Stimulated activated CD4-positive, alpha-beta T cell treated with anti-CD3 and anti-CD28 coated beads, Interleukin-15, amount 100 ng/mL, for 48 hours (primary cell): ENCODE measurements around the gene ATP10A.

ENCODE experiments used
- DNase-seq, 2 donors: peaks; one replicate each; pipeline ENCODE4 v3.0.0-alpha.2; 2020; ENCODE audit warnings: low read depth in 2 of 2

The ATP10A gene

DNA sequence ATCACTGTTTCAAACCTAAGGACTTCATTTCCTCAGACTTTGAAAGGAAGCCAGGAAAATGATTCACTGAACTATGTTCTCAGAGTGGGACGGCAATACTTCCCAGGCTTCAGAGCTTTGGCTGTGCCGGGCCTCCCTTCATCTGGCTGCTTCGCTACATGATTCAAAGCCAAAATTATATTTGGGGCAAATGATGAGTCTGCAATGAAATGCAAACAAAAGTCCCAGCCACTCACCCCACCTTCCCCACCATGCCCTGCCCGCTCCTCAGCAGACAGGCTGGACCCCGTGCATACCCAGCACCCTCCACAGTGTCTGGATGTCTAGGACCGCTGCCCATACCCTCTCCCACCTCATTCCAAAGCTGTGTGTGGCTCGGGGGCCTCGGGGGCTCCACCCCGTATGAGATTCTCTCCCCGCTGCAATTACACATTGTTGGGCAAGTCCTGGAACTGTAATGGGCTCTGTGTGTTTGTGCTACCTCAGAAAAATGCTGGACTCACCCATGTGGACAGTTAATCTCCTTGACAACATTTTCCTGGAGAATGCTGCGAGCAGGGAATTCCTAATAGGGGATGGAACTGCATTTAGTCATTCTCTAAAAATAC, 32.2 kb downstream of the ATP10A start:
- DNase-seq = no peak

DNA sequence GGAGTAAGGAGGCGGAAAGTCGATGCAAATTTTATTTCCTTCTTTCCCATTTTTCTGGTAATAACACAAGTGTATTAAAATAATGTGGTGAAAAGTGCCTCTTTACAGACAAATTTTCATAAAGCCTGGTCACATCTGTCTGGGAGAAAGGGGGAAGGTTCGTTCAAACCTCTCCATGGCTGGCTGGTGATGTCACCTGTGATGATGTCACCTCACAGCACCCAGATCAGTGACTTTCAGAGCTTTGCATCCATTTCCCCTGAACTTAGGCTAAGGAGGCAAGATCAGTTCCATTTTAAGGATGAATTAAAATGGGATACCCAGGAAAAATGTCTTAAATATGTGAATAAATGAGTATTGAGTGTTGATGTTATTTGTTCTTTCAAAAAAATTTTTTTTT, 34.1 kb downstream of the ATP10A start:
- no peak for DNase-seq

DNA sequence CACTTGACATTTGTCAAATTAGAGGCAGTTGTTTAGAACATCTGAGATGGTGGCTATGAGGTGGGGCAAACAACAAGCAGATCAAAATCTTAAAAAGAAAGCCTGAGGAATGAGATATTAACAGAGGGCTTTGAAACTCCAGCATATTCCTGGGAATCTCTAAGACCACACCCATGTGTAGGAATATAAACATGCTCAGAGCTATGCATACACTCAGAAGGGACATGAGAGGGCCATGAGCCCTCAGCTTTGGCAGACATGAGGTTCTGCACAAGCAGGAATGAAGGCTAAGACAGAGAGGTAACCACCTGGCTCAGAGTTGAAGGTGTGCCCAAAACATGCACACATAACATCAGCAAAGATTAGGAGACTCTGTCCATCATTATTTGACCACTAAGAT, 37.9 kb downstream of the ATP10A start:
- no peak for DNase-seq

DNA sequence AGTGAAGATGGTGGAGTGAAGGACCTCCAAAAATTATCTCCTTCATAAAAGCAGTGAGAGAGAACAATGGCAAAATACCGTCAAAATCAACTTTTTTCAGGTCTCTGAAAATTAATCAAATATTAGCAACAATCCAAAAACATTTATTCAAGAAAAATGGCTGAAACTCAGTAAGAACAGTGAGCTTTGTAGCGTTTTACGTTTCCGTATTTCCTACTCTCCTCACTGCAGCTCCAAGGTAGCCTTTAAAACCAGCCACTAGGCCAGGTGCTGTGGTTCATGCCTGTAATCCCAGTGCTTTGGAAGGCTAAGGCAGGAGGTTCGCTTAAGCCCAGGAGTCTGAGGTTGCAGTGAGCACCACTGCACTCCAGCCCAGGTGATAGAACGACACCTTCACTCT, 38.5 kb downstream of the ATP10A start:
- DNase-seq = no peak

DNA sequence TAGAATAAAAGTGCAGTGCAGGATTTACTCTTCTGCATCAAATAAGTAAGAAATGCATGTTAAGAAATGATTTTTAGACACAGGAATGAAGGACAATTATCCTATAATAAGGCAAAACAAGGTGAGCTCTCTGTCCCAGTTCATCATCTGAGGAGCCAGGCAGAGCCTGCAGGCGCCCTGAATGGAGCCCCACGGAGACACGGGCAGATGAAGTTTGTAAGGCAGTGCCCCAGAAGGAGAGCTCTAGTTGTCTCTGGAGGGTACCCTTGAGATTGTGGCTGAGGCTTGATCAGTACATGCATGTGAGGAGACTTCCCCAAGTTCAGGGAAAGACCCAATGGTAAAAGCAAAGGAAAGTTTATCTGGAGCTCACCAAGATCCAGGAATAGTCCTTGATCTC, 50.3 kb downstream of the ATP10A start:
- DNase-seq = no peak

DNA sequence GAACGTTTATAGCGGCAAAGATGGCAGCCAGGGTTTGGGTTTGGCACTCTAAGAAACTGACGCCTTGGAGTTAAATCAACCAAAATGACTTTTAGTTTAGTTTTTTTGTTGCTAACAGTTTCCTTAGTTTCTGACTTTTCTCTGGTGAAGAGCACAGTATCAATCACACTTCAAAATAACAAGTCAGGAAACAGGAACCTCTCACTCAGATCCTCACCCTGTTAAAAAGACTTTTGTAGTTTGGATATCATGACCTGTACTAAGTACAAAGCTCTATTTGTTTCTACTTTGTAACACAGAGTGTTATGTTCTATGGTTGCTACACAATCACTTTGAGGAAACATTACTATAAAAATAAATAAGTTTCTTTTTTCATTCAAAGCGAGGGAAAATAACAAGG, 51.1 kb downstream of the ATP10A start:
- no peak for DNase-seq

DNA sequence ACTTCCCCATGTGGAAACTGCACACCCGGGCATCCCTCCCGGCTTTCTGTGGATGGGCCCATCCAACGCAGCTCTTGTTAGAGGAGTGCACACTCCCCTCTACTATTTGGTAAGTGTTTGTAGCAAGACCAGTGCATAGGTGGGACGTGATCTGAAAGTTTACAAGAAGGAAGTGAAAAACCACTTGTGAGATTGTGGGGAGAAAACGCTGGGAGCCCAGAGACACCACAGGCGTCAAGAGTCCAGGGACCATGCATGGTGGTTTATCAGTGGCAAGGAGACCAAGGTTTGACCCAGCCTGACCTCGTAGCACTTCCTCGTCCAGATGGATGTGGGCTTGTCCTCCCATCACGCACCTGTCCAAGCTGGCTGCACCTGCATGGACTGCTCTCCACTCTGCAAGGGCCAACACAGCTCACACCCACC, 51.6 kb downstream of the ATP10A start:
- DNase-seq = no peak

DNA sequence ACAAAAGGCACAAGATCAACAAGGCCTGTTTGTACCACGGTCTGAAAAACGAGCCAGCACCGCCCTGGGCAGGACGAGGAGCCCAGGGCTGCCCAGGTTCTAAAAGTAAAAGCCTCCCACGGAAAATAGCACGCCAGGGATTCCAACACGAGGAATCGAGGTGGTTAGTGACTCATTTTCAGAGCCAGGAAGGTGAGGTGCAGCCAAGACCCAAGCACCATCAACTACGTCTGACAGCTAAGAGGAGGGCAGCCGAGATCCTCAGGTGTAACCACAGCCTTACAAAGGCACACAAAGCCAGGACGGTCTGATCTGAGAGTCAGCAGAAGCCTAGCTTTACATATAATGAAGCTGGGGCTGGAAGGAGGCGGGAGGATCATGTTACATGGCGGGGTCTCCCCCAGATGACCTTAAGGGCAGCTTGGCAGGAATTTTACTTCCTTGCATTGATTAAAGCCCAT, 52.5 kb downstream of the ATP10A start:
- DNase-seq = no peak

DNA sequence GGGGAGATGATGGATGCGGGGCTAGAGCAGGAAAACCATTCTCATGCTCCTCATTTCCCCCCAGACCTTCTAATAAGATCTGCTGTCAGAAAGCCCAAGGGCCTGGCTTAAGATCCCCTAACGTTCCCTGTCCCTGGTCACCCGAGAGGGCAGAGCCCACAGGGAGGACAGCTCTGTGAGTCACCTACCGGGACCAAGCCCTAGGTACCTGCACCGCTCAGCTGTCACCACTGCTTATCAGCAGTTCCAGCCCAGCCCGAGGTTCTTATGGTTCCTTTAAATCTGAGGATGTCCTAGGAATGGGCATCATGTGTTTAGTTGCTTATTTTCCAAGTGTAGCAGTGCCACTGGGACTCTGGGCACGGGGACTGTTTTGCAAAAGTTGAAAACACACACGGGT, 53.0 kb downstream of the ATP10A start:
- DNase-seq = no peak

DNA sequence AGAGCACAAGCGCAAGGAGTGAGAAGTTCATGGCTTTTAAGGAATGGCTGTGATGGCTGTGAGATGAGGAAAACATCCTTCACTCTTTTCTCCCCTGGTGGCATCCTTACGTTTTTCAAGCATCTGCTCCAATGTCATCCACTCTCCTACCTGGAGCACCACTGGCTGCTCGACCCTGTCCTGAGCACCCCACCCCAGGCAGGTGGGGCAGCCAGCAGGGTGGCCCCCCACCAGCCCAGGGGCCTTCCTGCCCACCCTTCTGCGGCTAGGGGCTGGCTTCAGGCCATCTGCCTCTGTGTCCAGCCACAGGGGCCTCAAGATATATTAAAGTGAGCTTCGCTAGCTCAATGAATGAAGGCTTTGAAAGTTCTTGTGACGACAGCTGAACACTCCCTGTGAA, 56.1 kb downstream of the ATP10A start:
- DNase-seq = no peak

DNA sequence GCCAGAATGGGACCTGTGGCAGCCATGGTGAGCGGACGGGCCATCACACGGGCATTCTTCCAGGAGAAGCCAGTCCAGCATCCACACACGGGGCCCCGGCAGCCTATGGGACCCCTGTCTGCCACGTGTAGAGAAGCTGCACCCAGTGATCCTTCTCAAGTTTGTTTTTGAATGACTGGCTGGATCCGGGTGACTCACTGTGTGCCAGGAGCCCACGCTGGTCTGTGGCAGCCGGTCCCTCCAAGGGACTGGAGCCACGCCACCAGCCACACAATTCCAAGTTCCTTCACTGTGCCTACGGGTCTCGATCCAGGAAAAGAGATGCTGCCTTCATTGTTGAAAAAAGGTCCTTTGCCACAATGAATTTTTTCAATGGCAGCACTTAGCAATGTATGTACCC, 58.1 kb downstream of the ATP10A start:
- no peak for DNase-seq

DNA sequence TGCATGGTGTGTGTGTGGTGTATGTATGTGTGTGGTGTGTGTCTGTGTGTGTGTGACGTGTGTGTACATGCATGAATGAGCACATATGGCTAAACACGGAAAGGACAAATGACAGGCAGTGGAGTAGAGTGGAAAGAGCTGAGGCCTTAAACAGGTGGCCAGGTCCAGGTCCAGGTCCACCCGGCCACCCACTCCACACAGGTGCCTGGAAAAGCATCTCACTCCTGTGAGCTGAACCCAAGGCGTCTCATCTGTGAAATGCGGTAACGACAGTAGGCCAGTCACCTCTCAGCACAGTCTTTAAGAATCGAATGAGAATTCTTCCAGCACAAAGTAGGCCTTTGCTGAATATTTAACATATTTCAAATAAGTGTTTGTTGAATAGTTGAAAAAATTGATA, 58.7 kb downstream of the ATP10A start:
- no peak for DNase-seq

DNA sequence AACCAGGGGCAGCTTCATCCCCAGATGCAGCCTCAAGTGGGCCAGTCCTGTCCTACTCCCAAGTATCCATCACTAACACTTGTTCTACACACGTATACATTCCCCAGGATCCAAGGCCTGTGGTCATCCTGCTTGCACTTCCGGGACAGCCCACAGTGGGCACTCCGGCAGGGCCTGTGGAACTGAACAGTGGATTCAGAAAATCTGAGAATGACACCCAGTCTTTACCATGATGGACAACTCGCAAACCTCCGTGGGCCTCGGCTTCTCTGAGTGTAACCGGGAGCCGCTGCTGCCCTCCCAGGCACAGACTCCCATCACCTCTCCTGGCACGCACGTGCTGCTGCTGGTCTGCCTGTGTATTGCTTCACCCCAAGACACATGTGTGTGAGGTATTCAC, 59.6 kb downstream of the ATP10A start:
- no peak for DNase-seq

DNA sequence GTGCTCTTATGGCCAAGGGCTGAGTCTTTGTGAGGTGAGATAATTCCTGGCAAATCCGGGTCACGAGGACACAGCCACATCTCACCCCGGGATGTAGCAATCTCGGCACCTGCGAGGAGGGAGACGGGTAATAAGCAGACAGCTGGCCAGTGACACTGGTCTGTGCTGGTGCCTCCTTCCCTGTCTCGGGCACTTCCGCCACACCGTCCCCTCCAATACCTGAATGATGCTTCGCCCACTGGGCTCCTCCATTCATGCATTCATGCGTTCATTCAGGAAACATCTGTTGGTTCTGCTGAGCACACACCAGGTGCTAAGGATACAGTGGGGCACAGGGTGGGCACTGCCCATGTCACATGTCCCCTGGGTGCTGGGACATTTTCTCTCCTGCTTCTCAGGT, 60.1 kb downstream of the ATP10A start:
- no peak for DNase-seq

DNA sequence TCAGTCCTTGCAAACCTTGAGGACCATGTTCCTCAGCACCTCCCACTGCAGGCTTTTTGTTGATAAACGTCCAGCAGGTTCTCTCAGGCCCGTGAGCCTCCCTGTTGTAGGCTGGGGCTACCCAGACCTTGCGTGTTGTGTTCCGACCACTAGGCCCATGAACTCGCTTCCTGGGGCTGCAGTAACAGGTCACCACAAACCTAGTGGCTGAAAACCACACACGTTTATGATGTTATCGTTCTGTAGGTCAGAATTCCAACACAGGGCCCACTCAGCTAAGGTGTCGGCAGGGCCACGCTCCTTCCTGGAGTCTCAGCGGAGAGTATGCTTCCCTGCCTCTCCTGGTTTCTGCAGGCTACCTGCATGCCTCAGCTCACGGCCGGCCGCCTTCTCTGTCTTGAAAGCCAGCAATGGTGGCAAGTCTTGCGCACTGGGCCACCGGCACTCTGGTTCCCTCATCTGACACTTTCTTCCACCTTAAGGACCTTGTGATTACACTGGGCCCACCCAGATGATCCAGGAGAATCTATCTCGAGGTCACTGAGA, 60.8 kb downstream of the ATP10A start:
- no peak for DNase-seq

DNA sequence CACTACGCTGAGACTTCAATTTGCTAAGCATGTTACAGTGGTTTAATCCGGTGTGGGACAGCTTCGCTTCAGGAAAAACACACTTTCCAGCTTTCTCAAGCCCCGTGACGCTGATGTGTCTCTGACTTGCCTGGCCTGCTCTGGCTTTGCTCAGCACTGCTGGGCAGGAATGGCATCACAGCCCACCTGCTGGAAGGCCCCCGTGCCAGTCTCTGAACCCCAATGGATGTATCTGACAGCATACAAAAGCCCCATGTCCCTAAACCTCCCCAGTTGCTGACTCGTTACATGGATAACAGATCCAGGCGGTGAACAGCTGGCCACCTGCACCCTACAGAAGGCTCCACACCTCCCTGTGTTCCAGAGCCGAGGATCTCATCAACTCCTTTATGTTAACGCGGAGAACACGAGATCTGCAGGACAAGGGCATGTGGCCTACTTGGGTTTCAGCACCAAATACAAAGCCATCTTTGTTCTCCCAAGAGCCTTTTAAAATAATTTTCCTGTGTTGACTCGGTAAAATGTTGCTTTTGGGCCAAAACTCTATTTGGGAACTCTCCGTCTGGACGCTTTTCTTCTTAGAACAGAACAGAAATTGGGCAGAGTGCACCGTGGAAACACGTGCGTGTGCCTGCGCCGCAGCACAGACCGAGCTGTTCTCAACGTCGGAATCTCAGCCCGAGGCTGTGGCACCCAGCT, 61.4 kb downstream of the ATP10A start:
- DNase-seq = no peak

DNA sequence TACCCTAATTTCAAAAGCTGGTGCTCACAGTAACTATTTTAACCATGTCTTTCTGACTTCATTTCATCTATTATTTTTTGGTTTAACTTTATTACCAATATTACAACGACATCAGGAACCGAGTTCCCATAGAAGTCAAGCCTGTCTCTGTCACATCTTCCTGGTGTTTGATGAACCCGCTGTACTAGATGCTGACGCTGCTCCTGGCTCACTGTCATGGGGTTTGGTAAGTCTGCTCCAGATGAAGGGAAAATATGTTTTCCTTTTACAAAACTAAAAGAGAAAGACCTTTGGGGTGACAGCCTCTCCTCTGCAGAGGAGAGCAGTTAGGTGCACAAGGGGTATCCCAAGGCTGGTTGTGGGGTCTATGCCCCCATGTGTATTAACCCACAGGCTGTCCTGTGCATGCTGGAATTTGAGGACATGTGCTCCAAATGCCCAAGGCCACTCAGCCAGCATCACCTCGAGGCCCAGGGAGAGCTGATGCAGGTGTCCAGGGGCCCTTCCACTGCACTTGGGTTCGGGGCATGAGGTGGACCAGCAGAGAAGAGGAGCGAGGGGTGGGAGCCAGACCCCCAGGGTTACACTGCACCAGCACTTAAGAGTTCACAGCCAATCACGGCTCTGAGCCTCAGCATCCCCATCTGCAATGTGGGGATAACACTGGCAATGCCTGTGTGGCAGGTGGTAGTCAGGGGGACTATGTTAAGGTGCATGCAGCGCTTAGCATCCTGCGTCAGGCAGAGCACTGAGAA, 62.2 kb downstream of the ATP10A start:
- no peak for DNase-seq

DNA sequence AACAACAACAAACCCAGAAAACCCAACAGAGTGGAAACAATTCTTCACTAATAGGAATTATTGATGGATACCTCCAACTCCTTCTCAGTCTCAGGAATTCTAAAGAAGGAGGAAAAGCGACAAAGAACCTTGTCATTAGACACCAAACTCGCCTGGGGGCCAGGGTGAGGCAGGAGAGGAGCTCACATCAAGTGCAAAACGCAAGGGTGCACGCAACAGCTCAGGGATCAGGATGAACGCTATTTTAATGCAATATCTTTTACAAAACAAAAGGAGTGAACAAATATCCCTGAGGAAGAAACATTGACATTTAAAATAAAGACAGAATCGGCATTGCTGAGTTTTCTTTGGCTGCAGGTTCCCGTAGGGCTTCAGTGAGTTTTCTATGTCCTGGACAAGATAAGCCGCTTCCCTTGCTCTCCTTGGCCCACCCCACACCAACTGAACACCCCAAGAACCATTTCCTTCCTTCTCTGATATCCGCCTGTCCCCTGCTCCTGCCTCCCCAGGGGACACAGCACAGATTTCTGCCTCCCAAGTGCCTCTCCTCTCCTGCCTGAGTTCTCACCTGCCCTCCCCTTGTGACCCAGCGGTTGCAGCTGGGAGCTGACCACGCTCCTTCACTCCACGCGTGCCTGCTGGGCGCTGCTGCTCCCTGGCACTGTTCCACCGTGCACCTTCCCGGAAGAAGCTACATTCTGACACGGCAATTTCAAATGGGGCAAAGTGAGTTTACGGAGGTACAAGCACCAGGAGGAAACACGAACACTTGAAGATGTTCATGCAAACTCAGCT, 63.0 kb downstream of the ATP10A start:
- no peak for DNase-seq

DNA sequence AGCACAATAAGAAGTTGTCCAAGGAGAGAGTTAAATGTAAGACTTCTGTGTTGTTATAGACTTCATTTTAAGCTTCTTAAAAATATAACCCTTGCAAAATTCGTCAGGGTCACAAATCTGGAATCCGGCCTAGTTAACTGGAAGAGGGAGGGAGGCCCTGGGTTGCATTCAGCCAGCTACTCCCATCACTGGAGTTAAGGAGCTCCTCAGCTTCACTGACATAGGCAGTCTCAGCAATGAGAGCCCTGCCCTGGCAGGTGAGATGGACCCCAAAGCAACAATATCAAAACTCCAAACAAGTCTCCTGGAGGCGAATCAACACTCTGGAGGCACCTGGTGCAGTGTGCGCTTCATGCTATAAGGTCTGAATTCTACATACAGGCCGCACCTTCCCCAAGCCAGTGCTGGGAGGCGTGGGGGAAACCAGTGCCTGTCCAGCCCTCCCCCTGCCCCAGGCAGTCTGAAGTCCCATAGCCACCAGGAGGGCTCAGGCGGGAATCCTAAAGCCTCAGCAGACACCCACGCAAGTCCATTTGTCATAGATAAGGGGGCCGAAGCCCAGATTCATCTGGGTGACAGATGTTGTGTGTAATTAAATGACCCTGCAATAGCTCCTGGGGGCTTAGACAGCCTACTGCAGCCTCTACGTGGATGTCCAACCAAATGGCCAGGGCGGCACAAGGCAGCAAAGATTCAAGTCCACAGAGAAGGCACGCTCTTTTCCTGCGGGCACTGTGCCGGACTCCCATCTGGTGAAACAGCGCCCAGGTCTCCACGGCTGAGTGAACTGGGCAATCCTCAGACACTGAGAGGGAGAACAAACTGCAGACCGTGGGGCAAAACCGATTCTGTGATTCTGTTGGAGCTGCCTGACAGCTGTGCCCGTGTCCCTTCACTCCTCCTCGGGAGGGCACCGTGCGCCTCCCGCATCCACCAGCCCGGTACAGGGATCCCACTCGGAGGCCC, 64.9 kb downstream of the ATP10A start:
- no peak for DNase-seq

DNA sequence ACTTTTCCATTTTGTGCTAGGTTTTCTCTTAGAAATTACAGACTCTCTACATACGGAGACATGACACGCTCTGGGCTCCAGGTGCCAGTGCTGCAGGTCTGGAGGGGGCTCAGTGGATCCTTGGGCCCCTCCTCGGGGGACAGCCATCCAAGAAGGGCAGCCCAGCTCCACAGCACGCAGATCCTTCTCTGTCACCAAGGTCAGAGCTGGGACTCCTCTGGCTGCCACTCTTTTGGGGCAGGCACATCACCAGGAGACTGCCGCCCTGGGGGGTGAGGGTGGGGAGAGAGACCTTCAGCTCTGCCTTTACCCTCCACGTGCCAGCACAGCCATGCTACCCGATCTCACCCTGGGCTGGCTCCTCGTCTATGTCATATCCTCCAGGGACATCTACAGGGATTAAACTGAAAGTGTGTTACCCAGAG, 65.6 kb downstream of the ATP10A start:
- DNase-seq = no peak

DNA sequence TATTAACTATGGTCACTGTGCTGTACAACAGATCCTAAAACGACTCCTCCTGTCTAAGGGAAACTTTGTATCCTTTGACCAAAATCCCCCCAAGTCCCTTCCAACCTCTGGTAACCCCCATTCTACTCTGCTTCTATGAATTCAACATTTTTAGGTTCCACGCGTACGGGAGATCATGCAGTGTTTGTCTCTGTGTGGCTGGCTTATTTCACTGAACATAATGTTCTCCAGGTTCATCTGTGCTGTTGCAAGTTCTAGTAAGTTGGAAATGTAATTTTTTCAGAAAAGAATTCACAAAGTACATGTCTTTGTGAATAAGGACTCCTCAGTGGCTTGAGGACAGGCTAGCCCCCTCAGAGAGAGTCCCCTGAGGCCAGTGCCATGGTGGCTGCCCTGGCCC, 66.1 kb downstream of the ATP10A start:
- no peak for DNase-seq
